ENCODE measurements around the gene TOR1AIP1.
A peak's percentile ranks its signal among the peaks of the same experiment; 100 is the strongest.

The TOR1AIP1 gene

GRCh38 chr1:179938752-179939151 is 56.7 kb downstream of the TOR1AIP1 start (continued):
- TF ChIP-seq TSHZ1 (tag by site-specific recombination; IDR thresholded peaks at IDR 0.05; ENCODE audit: borderline replicate concordance) (peak; percentile 76; the same call in 1 of the 2 replicates), ZNF280C (tag by site-specific recombination; IDR thresholded peaks at IDR 0.05) (no peak), ZSCAN16 (tag by site-specific recombination; IDR thresholded peaks at IDR 0.05) (no peak), YY2 (tag by site-specific recombination; IDR thresholded peaks at IDR 0.05) (no peak), ZNF510 (tag by site-specific recombination; IDR thresholded peaks at IDR 0.05; ENCODE audit: insufficient replicate concordance) (no peak), ZNF639 (tag by site-specific recombination; IDR thresholded peaks at IDR 0.05) (no peak), ZNF138 (tag by site-specific recombination; IDR thresholded peaks at IDR 0.05; ENCODE audit: borderline replicate concordance) (no peak), KLF9 (tag by site-specific recombination; IDR thresholded peaks at IDR 0.05; ENCODE audit: low read depth) (no peak), ZBTB21 (tag by site-specific recombination; IDR thresholded peaks at IDR 0.05) (no peak), ZNF335 (tag by site-specific recombination; conservative IDR thresholded peaks at IDR 0.05) (no peak), ZNF157 (tag by site-specific recombination; IDR thresholded peaks at IDR 0.05) (no peak), FEZF1 (tag by site-specific recombination; IDR thresholded peaks at IDR 0.05) (peak; percentile 88), PRDM2 (tag by site-specific recombination; IDR thresholded peaks at IDR 0.05; ENCODE audit: borderline replicate concordance) (no peak), ZNF148 (tag by site-specific recombination; IDR thresholded peaks at IDR 0.05; ENCODE audit: borderline replicate concordance) (no peak), ZNF571 (tag by site-specific recombination; IDR thresholded peaks at IDR 0.05) (no peak), ZNF280D (tag by site-specific recombination; IDR thresholded peaks at IDR 0.05) (no peak), ZNF791 (tag by site-specific recombination; IDR thresholded peaks at IDR 0.05) (no peak), ZNF423 (tag by site-specific recombination; IDR thresholded peaks at IDR 0.05) (no peak), ZNF23 (tag by site-specific recombination; IDR thresholded peaks at IDR 0.05; ENCODE audit: borderline replicate concordance) (no peak), ZNF701 (tag by site-specific recombination; IDR thresholded peaks at IDR 0.05) (no peak)

Data from HEK293 (cell line).